SK-N-SH (cell line): ENCODE data around the gene PCCB. TPM values are rescaled to one million over a fixed set of nuclear protein-coding genes. Genes with fewer than 3 reads are reported as not detected.

Experiments used
- CTCF ChIA-PET: fragments of 300-600, 350-600 bp; formaldehyde crosslinking; extraction: SDS; loops from one replicate; lab custom pipeline; 2021; lab: Yijun Ruan, JAX
- POLR2A ChIA-PET: fragments of 350-600 bp; sonication (Branson Sonifier 250); formaldehyde crosslinking; extraction: SDS; loops from one replicate; lab custom pipeline; 2020; ENCODE audit warnings: antibody characterized with exemption, inconsistent platforms; lab: Yijun Ruan, JAX
- DNase-seq: peaks from one replicate; pipeline ENCODE4 v3.0.0; 2012
- H2AFZ ChIP-seq: fragments of 200-600 bp; sonication (generic); 2 replicates; pipeline ENCODE4 v1.8.1; 2016; ENCODE audit warnings: antibody characterized with exemption, mild to moderate bottlenecking, low read depth
- H3F3A ChIP-seq: fragments of 200-600 bp; sonication (generic); replicated peaks from 2 replicates; pipeline ENCODE3; 2016; ENCODE audit warnings: antibody characterized with exemption, mild to moderate bottlenecking; ENCODE audit not compliant: insufficient read depth
- H3K27ac ChIP-seq, 2 experiments: fragments of 200-500 bp in 1 of 2; fragments of 200-600 bp in 1 of 2; sonication (Bioruptor generic) in 1 of 2; sonication (generic), shearing (Covaris generic) in 1 of 2; 2 replicates each; pipeline versions ENCODE4 v1.5.1 to v1.6.1; 2014 to 2016; ENCODE audit warnings: low read depth in 2 of 2, inconsistent platforms in 1 of 2, low read length in 1 of 2, mild to moderate bottlenecking in 1 of 2, mixed read lengths in 1 of 2
- H3K27me3 ChIP-seq: fragments of 200-600 bp; sonication (generic), shearing (Covaris generic); 2 replicates; pipeline ENCODE4 v1.6.1; 2016; ENCODE audit warnings: mixed run types; ENCODE audit not compliant: insufficient read depth
- H3K36me3 ChIP-seq, 2 experiments: fragments of 200-500 bp in 1 of 2; fragments of 200-600 bp in 1 of 2; sonication (Bioruptor generic) in 1 of 2; sonication (generic) in 1 of 2; replicated peaks in 1 of 2; 2 replicates each; pipeline versions ENCODE3 to v1.5.1; 2014 to 2016; ENCODE audit warnings: low read length in 1 of 2, mild to moderate bottlenecking in 1 of 2; ENCODE audit not compliant: insufficient read depth in 2 of 2, control insufficient read depth in 1 of 2
- H3K4me1 ChIP-seq, 2 experiments: fragments of 200-500 bp in 1 of 2; fragments of 200-600 bp in 1 of 2; sonication (Bioruptor generic) in 1 of 2; sonication (generic), shearing (Covaris generic) in 1 of 2; 2 replicates each; pipeline versions ENCODE4 v1.5.1 to v1.6.1; 2014 to 2016; ENCODE audit warnings: low read depth in 1 of 2, low read length in 1 of 2, mixed run types in 1 of 2; ENCODE audit not compliant: insufficient read depth in 2 of 2, control insufficient read depth in 1 of 2
- H3K4me2 ChIP-seq: fragments of 200-600 bp; sonication (generic), shearing (Covaris generic); 2 replicates; pipeline ENCODE4 v1.6.1; 2017; ENCODE audit warnings: mixed run types
- H3K4me3 ChIP-seq, 2 experiments: fragments of 200-500 bp in 1 of 2; fragments of 200-600 bp in 1 of 2; sonication (Bioruptor generic) in 1 of 2; sonication (generic), shearing (Covaris generic) in 1 of 2; 2 replicates each; pipeline versions ENCODE4 v1.5.1 to v1.8.1; 2014 to 2016; ENCODE audit warnings: low read depth in 2 of 2, inconsistent platforms in 1 of 2, low read length in 1 of 2, mild to moderate bottlenecking in 1 of 2, mixed read lengths in 1 of 2, moderate library complexity in 1 of 2
- H3K79me2 ChIP-seq: fragments of 200-600 bp; sonication (generic); 2 replicates; pipeline ENCODE4 v1.8.1; 2017; ENCODE audit warnings: mild to moderate bottlenecking; ENCODE audit not compliant: insufficient read depth
- H3K9ac ChIP-seq: fragments of 200-600 bp; sonication (generic); 2 replicates; pipeline ENCODE4 v1.6.1; 2017; ENCODE audit warnings: mixed run types
- H3K9me2 ChIP-seq: fragments of 200-600 bp; sonication (generic); 2 replicates; pipeline ENCODE4 v1.6.1; 2017; ENCODE audit warnings: mixed run types
- H3K9me3 ChIP-seq: fragments of 200-600 bp; sonication (generic); 2 replicates; pipeline ENCODE4 v1.6.1; 2017; ENCODE audit warnings: mixed run types, mild to moderate bottlenecking, moderate library complexity
- H4K20me1 ChIP-seq: fragments of 200-600 bp; sonication (generic); 2 replicates; pipeline ENCODE4 v1.6.1; 2017; ENCODE audit warnings: mild to moderate bottlenecking, mixed run types; ENCODE audit not compliant: insufficient read depth
- CTCF ChIP-seq: fragments of 200-600 bp; sonication (generic); IDR thresholded peaks from 2 replicates; pipeline ENCODE4 v1.6.1; 2017; ENCODE audit warnings: antibody characterized with exemption, mild to moderate bottlenecking, moderate library complexity
- ELF1 ChIP-seq: IDR thresholded peaks from 2 replicates; pipeline ENCODE4 v1.4.0; 2012
- EP300 ChIP-seq, 2 experiments: IDR thresholded peaks; 2 replicates each; pipeline versions ENCODE4 v1.4.0 to v1.6.1; 2012; ENCODE audit warnings: borderline replicate concordance in 1 of 2, low read depth in 1 of 2, low read length in 1 of 2
- FOXM1 ChIP-seq: IDR thresholded peaks from 2 replicates; pipeline ENCODE4 v1.4.0; 2012; ENCODE audit warnings: low read depth, mild to moderate bottlenecking
- GABPA ChIP-seq: IDR thresholded peaks from 2 replicates; pipeline ENCODE4 v1.4.0; 2012; ENCODE audit warnings: low read depth, mild to moderate bottlenecking
- JUND ChIP-seq: IDR thresholded peaks from 2 replicates; pipeline ENCODE4 v1.4.0; 2012
- MEF2A ChIP-seq: IDR thresholded peaks from 2 replicates; pipeline ENCODE4 v1.4.0; 2012; ENCODE audit warnings: low read depth, borderline replicate concordance
- MXI1 ChIP-seq: IDR thresholded peaks from 2 replicates; pipeline ENCODE4 v1.6.1; 2012; ENCODE audit warnings: mild to moderate bottlenecking, low read depth, low read length, improper control_type of control experiment
- NRF1 ChIP-seq: IDR thresholded peaks from 2 replicates; pipeline ENCODE4 v1.6.1; 2012; ENCODE audit warnings: low read depth, mild to moderate bottlenecking, low read length
- POLR2AphosphoS5 ChIP-seq: IDR thresholded peaks from 2 replicates; pipeline ENCODE4 v1.6.1; 2012; ENCODE audit warnings: low read depth, low read length
- RAD21 ChIP-seq: IDR thresholded peaks from 2 replicates; pipeline ENCODE4 v1.6.1; 2012; ENCODE audit warnings: mild to moderate bottlenecking, low read length
- RFX5 ChIP-seq: IDR thresholded peaks from 2 replicates; pipeline ENCODE4 v1.6.1; 2012; ENCODE audit warnings: mild to moderate bottlenecking, improper control_type of control experiment, low read length
- RXRA ChIP-seq: IDR thresholded peaks from 2 replicates; pipeline ENCODE4 v1.4.0; 2012; ENCODE audit warnings: low read depth, mild to moderate bottlenecking, borderline replicate concordance
- YY1 ChIP-seq: IDR thresholded peaks from 2 replicates; pipeline ENCODE4 v1.4.0; 2012; ENCODE audit warnings: low read depth, mild to moderate bottlenecking
- WGBS: methylation state at CpG from one replicate; pipeline ENCODE4 v1.1.6; 2017; ENCODE audit warnings: low lambda C conversion rate; 5-methylcytosine and 5-hydroxymethylcytosine counted together
- polyA plus RNA-seq, 3 experiments: library from polyadenylated mRNA; depleted of rRNA; stranded (reverse); fragments of >200 nt; gene quantifications; 2 replicates each; pipeline ENCODE4 v1.2.3, GENCODE V29; 2012

Gene PCCB
- polyA plus RNA-seq, 1 of the 3 experiments (the other 2 are of a cell fraction), result 67.5 TPM

GRCh38 chr3:136281966-136282520 is 31.9 kb downstream of the PCCB start:
- no peaks in the 10 kb centered on the region for H3K27me3 ChIP-seq
- no peak overlapping the region for H3K27ac ChIP-seq
- H3K9ac ChIP-seq, result no peak overlapping the region
- WGBS, result 75% methylated on average over 1 of the region's 1 CpG
- no peak for DNase-seq
- CTCF ChIA-PET, result no interaction called here
- H2AFZ ChIP-seq, result no peak overlapping the region
- no peak overlapping the region for H3K4me2 ChIP-seq
- no peaks in the 10 kb centered on the region for H4K20me1 ChIP-seq
- no peaks in the 10 kb centered on the region for H3K79me2 ChIP-seq
- TF ChIP-seq GABPA (no peak), EP300 (IDR thresholded peaks at IDR 0.05; ENCODE audit: borderline replicate concordance in 1 of 2, low read depth in 1 of 2, low read length in 1 of 2) (no peak), MXI1 (no peak), YY1 (no peak), NRF1 (no peak), POLR2AphosphoS5 (no peak), RXRA (no peak), RFX5 (no peak)
- TF ChIP-seq, all 33 proteins: peak for 0
- H3K9me3 ChIP-seq, result peaks cover 24% of the 10 kb centered on the region; the same call in 1 of the 2 replicates
- no peak overlapping the region for H3K4me3 ChIP-seq
- POLR2A ChIA-PET, result no interaction called here
- peaks cover 0 to 3% of the 10 kb centered on the region in 2 experiments; a peak in 1 of 4 replicates for H3K4me1 ChIP-seq
- H3K36me3 ChIP-seq, result peaks cover 37 to 38% of the 10 kb centered on the region in 2 experiments
- no peaks in the 10 kb centered on the region for H3F3A ChIP-seq
- no peaks in the 10 kb centered on the region for H3K9me2 ChIP-seq

GRCh38 chr3:136283627-136284026 is 33.5 kb downstream of the PCCB start:
- CTCF ChIA-PET, result no interaction called here
- 90% methylated on average over 6 of the region's 6 CpGs for WGBS

More at GRCh38 chr3:136283627-136284026, 33.5 kb downstream of the PCCB start:
- H4K20me1 ChIP-seq, result no peaks in the 10 kb centered on the region
- no peak overlapping the region for H3K9ac ChIP-seq
- H3K4me3 ChIP-seq, result no peak overlapping the region
- H3K27ac ChIP-seq, result no peak overlapping the region
- TF ChIP-seq GABPA (no peak), RAD21 (no peak), MXI1 (no peak), JUND (no peak), CTCF (no peak), ELF1 (no peak), FOXM1 (no peak), RXRA (no peak), MEF2A (no peak), POLR2AphosphoS5 (no peak)
- peaks cover 25 to 37% of the 10 kb centered on the region in 2 experiments for H3K36me3 ChIP-seq
- no peaks in the 10 kb centered on the region for H3K9me2 ChIP-seq
- DNase-seq, result no peak
- POLR2A ChIA-PET, result no interaction called here
- H3F3A ChIP-seq, result no peaks in the 10 kb centered on the region
- H3K4me1 ChIP-seq, result peaks cover 0 to 3% of the 10 kb centered on the region in 2 experiments; a peak in 1 of 4 replicates
- H3K4me2 ChIP-seq, result no peak overlapping the region
- no peak overlapping the region for H2AFZ ChIP-seq
- no peaks in the 10 kb centered on the region for H3K79me2 ChIP-seq
- peaks cover 24% of the 10 kb centered on the region; the same call in 1 of the 2 replicates for H3K9me3 ChIP-seq
- H3K27me3 ChIP-seq, result no peaks in the 10 kb centered on the region
